GM12878 (cell line): ENCODE measurements around the gene NOP9.
A peak's percentile ranks its signal among the peaks of the same experiment; 100 is the strongest.

Source experiments
- CEBPB ChIP-seq, 2 experiments: fragments of 150-350 bp in 1 of 2; IDR thresholded peaks; 2 replicates each; pipeline ENCODE4 v1.6.1; 2012 to 2014; ENCODE audit warnings: low read depth in 2 of 2, low read length in 2 of 2, borderline replicate concordance in 1 of 2, inconsistent platforms in 1 of 2
- CREB1 ChIP-seq: IDR thresholded peaks from 2 replicates; pipeline ENCODE4 v1.6.1; 2012; ENCODE audit warnings: low read depth, mild to moderate bottlenecking, inconsistent platforms
- DPF2 ChIP-seq: fragments of 450-650 bp; IDR thresholded peaks from 2 replicates; pipeline ENCODE4 v1.6.1; 2017; ENCODE audit warnings: mild to moderate bottlenecking
- EGR1 ChIP-seq, 2 experiments: IDR thresholded peaks; 1 replicate in 1 of 2; 2 replicates in 1 of 2; pipeline ENCODE4 v1.6.1; 2011 to 2012; ENCODE audit warnings: low read depth in 2 of 2, low read length in 2 of 2, borderline replicate concordance in 1 of 2, mild to moderate bottlenecking in 1 of 2, moderate library complexity in 1 of 2
- ELK1 ChIP-seq: IDR thresholded peaks from 2 replicates; pipeline ENCODE4 v1.6.1; 2012; ENCODE audit warnings: low read depth, low read length, improper control_type of control experiment
- EP300 ChIP-seq, 2 experiments: fragments of 150-350 bp in 1 of 2; IDR thresholded peaks; 2 replicates each; pipeline ENCODE4 v1.6.1; 2011 to 2012; ENCODE audit warnings: low read depth in 2 of 2, low read length in 2 of 2, borderline replicate concordance in 1 of 2, improper control_type of control experiment in 1 of 2, inconsistent platforms in 1 of 2; ENCODE audit not compliant: control insufficient read depth in 1 of 2
- FOXK2 ChIP-seq: fragments of 450-650 bp; IDR thresholded peaks from 2 replicates; pipeline ENCODE4 v1.6.1; 2017; ENCODE audit warnings: mild to moderate bottlenecking, moderate library complexity
- POLR2A ChIP-seq: IDR thresholded peaks from 2 replicates; pipeline ENCODE4 v1.6.1; 2011; ENCODE audit warnings: low read depth, mild to moderate bottlenecking, low read length
- RFX5 ChIP-seq: IDR thresholded peaks from 2 replicates; pipeline ENCODE4 v1.6.1; 2011; ENCODE audit warnings: low read depth, low read length, improper control_type of control experiment
- YBX1 ChIP-seq: fragments of 450-650 bp; IDR thresholded peaks from 2 replicates; pipeline ENCODE4 v1.6.1; 2016; ENCODE audit warnings: antibody characterized with exemption
- ZNF217 ChIP-seq: fragments of 450-650 bp; IDR thresholded peaks from 2 replicates; pipeline ENCODE4 v1.6.1; 2017; ENCODE audit warnings: antibody characterized with exemption, mild to moderate bottlenecking
- TF ChIP-seq, protein P1 (sequence below): IDR thresholded peaks from 2 replicates; pipeline ENCODE4 v1.6.1; 2012; ENCODE audit warnings: low read depth, low read length, improper control_type of control experiment
- TF ChIP-seq, protein P2 (sequence below), 3 experiments: IDR thresholded peaks in 2 of 3; conservative IDR thresholded peaks in 1 of 3; 2 replicates each; pipeline ENCODE4 v1.5.1; 2011; ENCODE audit warnings: low read depth in 3 of 3, low read length in 3 of 3, mild to moderate bottlenecking in 3 of 3, control low read depth in 2 of 3, moderate library complexity in 2 of 3, inconsistent platforms in 1 of 3, mixed read lengths in 1 of 3; ENCODE audit not compliant: control insufficient read depth in 2 of 3, insufficient read depth in 1 of 3; ENCODE audit errors: extremely low read depth in 1 of 3
- TF ChIP-seq, protein P3 (sequence below): IDR thresholded peaks from 2 replicates; pipeline ENCODE4 v1.6.1; 2011; ENCODE audit warnings: borderline replicate concordance, low read depth, mild to moderate bottlenecking, moderate library complexity, low read length; ENCODE audit not compliant: insufficient read depth, poor library complexity, severe bottlenecking

DNA sequence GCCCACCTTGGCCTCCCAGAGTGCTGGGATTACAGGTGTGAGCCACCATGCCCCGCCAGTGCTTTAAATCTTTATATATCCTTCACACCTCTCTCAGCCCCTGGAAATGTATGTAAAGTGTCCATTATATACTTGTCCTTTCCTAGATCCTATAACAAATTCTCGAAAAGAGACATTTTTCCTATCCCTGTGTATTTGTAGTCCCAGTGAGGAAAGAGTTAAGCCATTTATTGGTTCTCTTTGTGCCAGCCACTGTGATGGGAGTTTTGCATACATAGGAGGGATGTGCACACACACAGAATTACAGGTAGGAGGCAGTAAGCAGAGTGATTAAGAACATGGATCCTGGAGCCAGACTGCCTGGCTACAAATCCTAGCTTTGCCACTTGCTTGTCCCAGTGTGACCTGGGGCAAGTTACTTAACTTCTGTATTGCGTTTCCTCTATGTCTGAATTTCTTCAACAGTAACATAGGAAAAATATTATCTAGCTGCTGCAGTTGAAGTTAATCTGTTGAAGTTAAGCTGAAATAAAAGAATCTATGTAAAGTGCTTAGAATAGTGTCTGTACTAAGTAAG, 26.1 kb upstream of the NOP9 start:
- TF ChIP-seq, protein P1, sequence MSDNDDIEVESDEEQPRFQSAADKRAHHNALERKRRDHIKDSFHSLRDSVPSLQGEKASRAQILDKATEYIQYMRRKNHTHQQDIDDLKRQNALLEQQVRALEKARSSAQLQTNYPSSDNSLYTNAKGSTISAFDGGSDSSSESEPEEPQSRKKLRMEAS = no peak
- TF ChIP-seq EP300 (IDR thresholded peaks at IDR 0.05; ENCODE audit: borderline replicate concordance in 1 of 2, control insufficient read depth in 1 of 2, low read depth in 2 of 2, low read length in 2 of 2) (no peak), DPF2 (no peak), FOXK2 (no peak), POLR2A (no peak), RFX5 (no peak), CREB1 (no peak), EGR1 (IDR thresholded peaks at IDR 0.05; ENCODE audit: borderline replicate concordance in 1 of 2, low read depth in 2 of 2, low read length in 2 of 2) (no peak), ELK1 (no peak), CEBPB (IDR thresholded peaks at IDR 0.05; ENCODE audit: borderline replicate concordance in 1 of 2, low read depth in 2 of 2, low read length in 2 of 2) (no peak), ZNF217 (no peak), YBX1 (no peak)
- TF ChIP-seq, protein P2, sequence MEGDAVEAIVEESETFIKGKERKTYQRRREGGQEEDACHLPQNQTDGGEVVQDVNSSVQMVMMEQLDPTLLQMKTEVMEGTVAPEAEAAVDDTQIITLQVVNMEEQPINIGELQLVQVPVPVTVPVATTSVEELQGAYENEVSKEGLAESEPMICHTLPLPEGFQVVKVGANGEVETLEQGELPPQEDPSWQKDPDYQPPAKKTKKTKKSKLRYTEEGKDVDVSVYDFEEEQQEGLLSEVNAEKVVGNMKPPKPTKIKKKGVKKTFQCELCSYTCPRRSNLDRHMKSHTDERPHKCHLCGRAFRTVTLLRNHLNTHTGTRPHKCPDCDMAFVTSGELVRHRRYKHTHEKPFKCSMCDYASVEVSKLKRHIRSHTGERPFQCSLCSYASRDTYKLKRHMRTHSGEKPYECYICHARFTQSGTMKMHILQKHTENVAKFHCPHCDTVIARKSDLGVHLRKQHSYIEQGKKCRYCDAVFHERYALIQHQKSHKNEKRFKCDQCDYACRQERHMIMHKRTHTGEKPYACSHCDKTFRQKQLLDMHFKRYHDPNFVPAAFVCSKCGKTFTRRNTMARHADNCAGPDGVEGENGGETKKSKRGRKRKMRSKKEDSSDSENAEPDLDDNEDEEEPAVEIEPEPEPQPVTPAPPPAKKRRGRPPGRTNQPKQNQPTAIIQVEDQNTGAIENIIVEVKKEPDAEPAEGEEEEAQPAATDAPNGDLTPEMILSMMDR (IDR thresholded peaks at IDR 0.05 in 2 of 3, conservative IDR thresholded peaks at IDR 0.05 in 1 of 3; ENCODE audit: control insufficient read depth in 2 of 3, extremely low read depth in 1 of 3, insufficient read depth in 1 of 3, low read depth in 3 of 3, low read length in 3 of 3) = peak; percentile 12 to 26 (median 13); a peak in 2 of 6 replicates
- TF ChIP-seq, protein P3, sequence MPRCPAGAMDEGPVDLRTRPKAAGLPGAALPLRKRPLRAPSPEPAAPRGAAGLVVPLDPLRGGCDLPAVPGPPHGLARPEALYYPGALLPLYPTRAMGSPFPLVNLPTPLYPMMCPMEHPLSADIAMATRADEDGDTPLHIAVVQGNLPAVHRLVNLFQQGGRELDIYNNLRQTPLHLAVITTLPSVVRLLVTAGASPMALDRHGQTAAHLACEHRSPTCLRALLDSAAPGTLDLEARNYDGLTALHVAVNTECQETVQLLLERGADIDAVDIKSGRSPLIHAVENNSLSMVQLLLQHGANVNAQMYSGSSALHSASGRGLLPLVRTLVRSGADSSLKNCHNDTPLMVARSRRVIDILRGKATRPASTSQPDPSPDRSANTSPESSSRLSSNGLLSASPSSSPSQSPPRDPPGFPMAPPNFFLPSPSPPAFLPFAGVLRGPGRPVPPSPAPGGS = no peak
